Loucy (cell line): Measurements from ENCODE around the gene DDX20.

Source experiments
- CTCF ChIP-seq: fragments of 200-600 bp; sonication (generic); conservative IDR thresholded peaks from 2 replicates; pipeline ENCODE4 v1.5.1; 2014; ENCODE audit warnings: mild to moderate bottlenecking, antibody characterized with exemption, low read length
- EZH2phosphoT487 ChIP-seq: fragments of 200-600 bp; IDR thresholded peaks from 2 replicates; pipeline ENCODE4 v1.6.1; 2018; ENCODE audit warnings: antibody characterized with exemption, mild to moderate bottlenecking, moderate library complexity, borderline replicate concordance

- TF ChIP-seq CTCF = no peak
- no peak for TF ChIP-seq EZH2phosphoT487
These were observed 49.1 kb downstream of the DDX20 start for GRCh38 chr1:111804776-111805175.
